Activated gamma-delta T cell treated with anti-CD3 and anti-CD28 coated beads, Interleukin-2, amount 50 U/mL, for 16 hours (primary cell): Measurements from ENCODE around the gene PRKAG1.

Experiments
- DNase-seq: peaks from one replicate; pipeline ENCODE4 v3.0.0-alpha.2; 2020; ENCODE audit warnings: low read depth

PRKAG1 gene

GRCh38 chr12:49031573-49032161 lies 13.1 kb upstream of the PRKAG1 start:
- DNase-seq, result no peak

- DNase-seq, result no peak
Observed at GRCh38 chr12:49030714-49031572, 12.4 kb upstream of the PRKAG1 start.

- no peak for DNase-seq
Observed at GRCh38 chr12:49030119-49030518, 11.5 kb upstream of the PRKAG1 start.

GRCh38 chr12:49028666-49029275 lies 10.2 kb upstream of the PRKAG1 start:
- no peak for DNase-seq

- DNase-seq, result no peak
Observed at GRCh38 chr12:49027846-49028555, 9.4 kb upstream of the PRKAG1 start.

- DNase-seq, result no peak
Observed at GRCh38 chr12:49026678-49027480, 8.3 kb upstream of the PRKAG1 start.

- no peak for DNase-seq
Observed at GRCh38 chr12:49026101-49026500, 7.5 kb upstream of the PRKAG1 start.

GRCh38 chr12:49025463-49025862 lies 6.9 kb upstream of the PRKAG1 start:
- DNase-seq, result no peak

GRCh38 chr12:49024543-49024942 lies 6.0 kb upstream of the PRKAG1 start:
- DNase-seq, result no peak

GRCh38 chr12:49023812-49024211 lies 5.2 kb upstream of the PRKAG1 start:
- DNase-seq, result no peak

- no peak for DNase-seq
Observed at GRCh38 chr12:49022558-49023178, 4.1 kb upstream of the PRKAG1 start.

- DNase-seq, result no peak
Observed at GRCh38 chr12:49021292-49021915, 2.8 kb upstream of the PRKAG1 start.

- DNase-seq, result no peak
Observed at GRCh38 chr12:49020441-49020840, 1.9 kb upstream of the PRKAG1 start.

- DNase-seq, result no peak
Observed at GRCh38 chr12:49019443-49020324, 1.1 kb upstream of the PRKAG1 start.

- no peak for DNase-seq
Observed at GRCh38 chr12:49019120-49019430, 499 bp upstream of the PRKAG1 start.

- no peak for DNase-seq
Observed at GRCh38 chr12:49017891-49018260, 700 bp downstream of the PRKAG1 start.

GRCh38 chr12:49015196-49015595 lies 3.4 kb downstream of the PRKAG1 start:
- no peak for DNase-seq

- DNase-seq, result no peak
Observed at GRCh38 chr12:49014547-49014946, 4.0 kb downstream of the PRKAG1 start.

GRCh38 chr12:49013428-49013827 lies 5.1 kb downstream of the PRKAG1 start:
- DNase-seq, result no peak

- DNase-seq, result no peak
Observed at GRCh38 chr12:49012739-49013138, 5.8 kb downstream of the PRKAG1 start.
